Endodermal cell (in vitro differentiated cells): ENCODE results near the gene ITM2C. TPM values are rescaled to one million over a fixed set of nuclear protein-coding genes. Genes with fewer than 3 reads are reported as not detected.

Experiments
- DNase-seq: peaks from one replicate; pipeline ENCODE4 v3.0.0-alpha.2; 2017
- H3K27ac ChIP-seq: 2 replicates; pipeline ENCODE4 v1.5.1; 2013; ENCODE audit warnings: mild to moderate bottlenecking, low read depth, low read length, moderate library complexity
- H3K27me3 ChIP-seq: 2 replicates; pipeline ENCODE4 v1.6.1; 2013; ENCODE audit warnings: mild to moderate bottlenecking, low read length, moderate library complexity; ENCODE audit not compliant: insufficient read depth, control insufficient read depth, poor library complexity, severe bottlenecking
- H3K36me3 ChIP-seq: 2 replicates; pipeline ENCODE4 v1.7.0; 2013; ENCODE audit warnings: mild to moderate bottlenecking, low read length, moderate library complexity; ENCODE audit not compliant: control insufficient read depth, insufficient read depth
- H3K4me1 ChIP-seq: one replicate; pipeline ENCODE4 v1.7.0; 2013; ENCODE audit warnings: low read length; ENCODE audit not compliant: control insufficient read depth, insufficient read depth
- H3K4me3 ChIP-seq: 2 replicates; pipeline ENCODE4 v1.5.1; 2013; ENCODE audit warnings: mild to moderate bottlenecking, low read length, moderate library complexity
- H3K9ac ChIP-seq: 2 replicates; pipeline ENCODE4 v1.6.1; 2013; ENCODE audit warnings: mild to moderate bottlenecking, low read length, moderate library complexity; ENCODE audit not compliant: poor library complexity, severe bottlenecking; ENCODE audit errors: extremely low read depth
- H3K9me3 ChIP-seq: 2 replicates; pipeline ENCODE4 v1.6.1; 2013; ENCODE audit warnings: mild to moderate bottlenecking, low read length, moderate library complexity; ENCODE audit not compliant: control insufficient read depth
- H3K27ac Mint-ChIP-seq: 2 replicates; pipeline ENCODE4 v1.8.0; 2020; ENCODE audit warnings: mixed read lengths
- H3K27me3 Mint-ChIP-seq: 2 replicates; pipeline ENCODE4 v1.8.0; 2021; ENCODE audit warnings: mild to moderate bottlenecking, mixed read lengths; ENCODE audit not compliant: insufficient read depth
- H3K36me3 Mint-ChIP-seq: 2 replicates; pipeline ENCODE4 v1.8.0; 2020; ENCODE audit warnings: low read depth, mixed read lengths
- H3K4me1 Mint-ChIP-seq: 2 replicates; pipeline ENCODE4 v1.8.0; 2020; ENCODE audit warnings: mixed read lengths
- H3K4me3 Mint-ChIP-seq: 2 replicates; pipeline ENCODE4 v1.8.0; 2020; ENCODE audit warnings: mild to moderate bottlenecking, moderate library complexity, mixed read lengths
- H3K9me3 Mint-ChIP-seq: 2 replicates; pipeline ENCODE4 v1.8.0; 2020; ENCODE audit warnings: mild to moderate bottlenecking, mixed read lengths
- WGBS, 2 experiments: methylation state at CpG; one replicate each; pipeline versions ENCODE4 v1.1.5 to v1.1.7; 2013; ENCODE audit warnings: missing lambda C conversion rate in 2 of 2, mixed read lengths in 1 of 2; ENCODE audit not compliant: insufficient coverage in 1 of 2, insufficient read length in 1 of 2; 5-methylcytosine and 5-hydroxymethylcytosine counted together
- total RNA-seq, 2 donors: library from RNA; stranded (reverse); fragmentation: NEBNext Ultra II Directional in 1 of 2; extraction: Animal tissue kit (Norgen Biotek cat#: 25700) in 1 of 2; gene quantifications; 2 replicates in 1 of 2; 3 replicates in 1 of 2; pipeline ENCODE4 v1.2.1, GENCODE V29; 2021
- TF ChIP-seq, protein P1 (sequence below): fragments of 200-600 bp; sonication (generic); conservative IDR thresholded peaks from 2 replicates; pipeline ENCODE4 v1.5.0; 2021; ENCODE audit warnings: antibody characterized with exemption, mild to moderate bottlenecking

Gene ITM2C
- total RNA-seq, 2 donors from 2014 or later, result 208 to 269 TPM

DNA sequence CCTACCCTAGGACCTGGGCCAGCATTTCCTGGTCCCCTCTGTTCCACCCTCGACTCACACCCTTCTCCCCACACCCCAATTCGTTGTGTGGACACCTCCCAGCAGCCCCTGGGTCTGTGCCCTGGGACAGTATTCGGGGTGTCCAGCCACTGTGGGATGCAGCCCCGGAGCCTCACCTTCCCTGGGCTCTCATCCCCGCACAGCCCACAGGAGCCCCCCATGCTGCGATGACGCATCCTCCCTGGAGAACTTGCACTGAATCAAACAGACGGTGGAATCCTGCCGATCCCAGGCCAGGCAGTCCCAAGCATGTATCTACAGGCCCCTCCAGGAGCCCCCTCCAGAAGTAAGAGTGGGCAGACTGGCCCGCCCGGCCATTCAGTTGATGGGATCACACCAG lies 9.7 kb downstream of the ITM2C start:
- TF ChIP-seq, protein P1, sequence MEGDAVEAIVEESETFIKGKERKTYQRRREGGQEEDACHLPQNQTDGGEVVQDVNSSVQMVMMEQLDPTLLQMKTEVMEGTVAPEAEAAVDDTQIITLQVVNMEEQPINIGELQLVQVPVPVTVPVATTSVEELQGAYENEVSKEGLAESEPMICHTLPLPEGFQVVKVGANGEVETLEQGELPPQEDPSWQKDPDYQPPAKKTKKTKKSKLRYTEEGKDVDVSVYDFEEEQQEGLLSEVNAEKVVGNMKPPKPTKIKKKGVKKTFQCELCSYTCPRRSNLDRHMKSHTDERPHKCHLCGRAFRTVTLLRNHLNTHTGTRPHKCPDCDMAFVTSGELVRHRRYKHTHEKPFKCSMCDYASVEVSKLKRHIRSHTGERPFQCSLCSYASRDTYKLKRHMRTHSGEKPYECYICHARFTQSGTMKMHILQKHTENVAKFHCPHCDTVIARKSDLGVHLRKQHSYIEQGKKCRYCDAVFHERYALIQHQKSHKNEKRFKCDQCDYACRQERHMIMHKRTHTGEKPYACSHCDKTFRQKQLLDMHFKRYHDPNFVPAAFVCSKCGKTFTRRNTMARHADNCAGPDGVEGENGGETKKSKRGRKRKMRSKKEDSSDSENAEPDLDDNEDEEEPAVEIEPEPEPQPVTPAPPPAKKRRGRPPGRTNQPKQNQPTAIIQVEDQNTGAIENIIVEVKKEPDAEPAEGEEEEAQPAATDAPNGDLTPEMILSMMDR, result no peak
- H3K27ac ChIP-seq, result no peak overlapping the region
- H3K4me3 ChIP-seq, result no peak overlapping the region
- no peaks in the 10 kb centered on the region for H3K9me3 ChIP-seq
- DNase-seq, result peak; percentile 27
- H3K27me3 Mint-ChIP-seq, result no peaks in the 10 kb centered on the region
- H3K9me3 Mint-ChIP-seq, result no peaks in the 10 kb centered on the region
- 94 to 100% methylated on average over 3 to 11 of the region's 11 CpGs for WGBS, 2 experiments
- H3K27me3 ChIP-seq, result no peaks in the 10 kb centered on the region
- H3K4me3 Mint-ChIP-seq, result no peak overlapping the region
- peaks cover 30% of the 10 kb centered on the region for H3K4me1 Mint-ChIP-seq
- H3K9ac ChIP-seq, result no peak overlapping the region
- no peak overlapping the region for H3K27ac Mint-ChIP-seq
- peaks cover 47% of the 10 kb centered on the region for H3K36me3 Mint-ChIP-seq
- H3K36me3 ChIP-seq, result peaks cover 62% of the 10 kb centered on the region
- H3K4me1 ChIP-seq, result peaks cover 24% of the 10 kb centered on the region

DNA sequence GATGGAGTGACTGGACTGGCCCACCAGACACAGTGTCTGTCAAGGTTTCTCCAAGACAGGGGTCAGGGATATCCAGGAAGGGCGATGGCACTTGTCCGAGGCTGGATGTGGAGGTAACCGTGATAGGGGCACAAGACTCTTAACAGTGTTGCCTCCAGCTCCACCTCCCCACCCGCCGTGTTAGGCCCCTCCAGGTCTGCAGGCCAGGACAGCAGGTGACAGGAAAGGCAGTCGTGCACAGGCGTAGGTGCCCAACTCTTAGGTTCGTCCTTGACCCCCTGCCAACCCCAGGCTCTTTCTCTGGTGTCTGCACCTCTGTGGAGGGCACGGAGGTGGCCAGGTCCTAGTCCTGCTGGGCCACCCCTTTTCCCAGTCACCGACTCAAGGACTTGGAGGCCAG lies 10.1 kb downstream of the ITM2C start:
- Histone ChIP-seq H3K27ac (no peak overlapping the region), H3K36me3 (peaks cover 65% of the 10 kb centered on the region), H3K27me3 (no peaks in the 10 kb centered on the region), H3K9ac (no peak overlapping the region), H3K4me3 (no peak overlapping the region), H3K9me3 (no peaks in the 10 kb centered on the region), H3K4me1 (peaks cover 19% of the 10 kb centered on the region)
- Mint-ChIP-seq H3K4me1 (peaks cover 26% of the 10 kb centered on the region), H3K36me3 (peaks cover 51% of the 10 kb centered on the region), H3K27ac (no peak overlapping the region), H3K4me3 (no peak overlapping the region), H3K27me3 (no peaks in the 10 kb centered on the region), H3K9me3 (no peaks in the 10 kb centered on the region)
- TF ChIP-seq, protein P1, result no peak
- peak; percentile 17 for DNase-seq
- 93 to 95% methylated on average over 6 to 10 of the region's 10 CpGs for WGBS, 2 experiments

DNA sequence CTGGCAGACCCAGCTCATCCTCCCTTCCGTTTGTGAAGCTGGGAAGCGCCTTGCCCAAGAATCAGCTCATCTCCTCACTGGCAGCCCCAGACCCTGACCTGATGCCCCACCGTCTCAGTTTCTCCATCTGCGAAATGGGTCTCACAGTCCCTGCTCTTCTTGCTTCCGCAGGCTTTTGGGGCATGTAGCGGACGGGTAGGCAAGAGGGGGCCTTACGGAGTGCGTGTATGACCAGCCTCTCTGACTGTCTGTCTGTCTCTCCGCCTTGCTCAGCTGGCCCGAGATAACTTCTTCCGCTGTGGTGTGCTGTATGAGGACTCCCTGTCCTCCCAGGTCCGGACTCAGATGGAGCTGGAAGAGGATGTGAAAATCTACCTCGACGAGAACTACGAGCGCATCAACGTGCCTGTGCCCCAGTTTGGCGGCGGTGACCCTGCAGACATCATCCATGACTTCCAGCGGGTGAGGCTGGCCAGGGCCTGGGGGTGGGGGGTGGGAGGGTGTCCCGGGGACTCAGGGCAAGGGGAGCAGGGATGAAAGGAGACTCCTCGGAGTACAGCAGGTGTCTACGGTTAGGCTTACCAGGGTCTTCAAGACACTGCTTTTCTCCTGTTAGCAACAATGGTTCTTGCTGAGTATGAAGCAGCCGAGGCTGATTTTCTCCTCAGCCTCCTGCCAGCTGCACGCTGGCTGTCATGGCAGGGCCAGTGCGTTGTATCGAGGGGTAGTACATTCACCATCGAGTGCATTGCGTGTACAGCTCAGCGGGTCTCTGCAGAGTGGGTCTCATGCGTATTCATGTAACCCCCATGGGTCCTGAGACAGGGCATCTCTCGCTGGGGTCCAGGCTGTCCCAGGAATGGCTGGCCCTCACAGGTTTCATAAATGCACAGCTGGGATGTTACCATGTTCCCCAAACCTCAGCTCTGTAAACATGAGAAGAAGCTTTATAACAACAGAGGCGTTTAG lies 10.9 kb downstream of the ITM2C start:
- Histone ChIP-seq H3K27me3 (no peaks in the 10 kb centered on the region), H3K36me3 (peaks cover 67% of the 10 kb centered on the region), H3K4me3 (no peak overlapping the region), H3K27ac (no peak overlapping the region), H3K9me3 (no peaks in the 10 kb centered on the region), H3K4me1 (peaks cover 12% of the 10 kb centered on the region), H3K9ac (no peak overlapping the region)
- H3K27ac Mint-ChIP-seq, result no peak overlapping the region
- H3K36me3 Mint-ChIP-seq, result peaks cover 54% of the 10 kb centered on the region
- DNase-seq, result peak; percentile 33
- no peaks in the 10 kb centered on the region for H3K9me3 Mint-ChIP-seq
- H3K27me3 Mint-ChIP-seq, result no peaks in the 10 kb centered on the region
- TF ChIP-seq, protein P1, result no peak
- 95% methylated on average over 28 to 34 of the region's 34 CpGs for WGBS, 2 experiments
- H3K4me3 Mint-ChIP-seq, result no peak overlapping the region
- H3K4me1 Mint-ChIP-seq, result peaks cover 19% of the 10 kb centered on the region
